ENCODE data around the gene SLC10A1.

The SLC10A1 gene

GRCh38 chr14:69771136-69771535 lies 25.9 kb downstream of the SLC10A1 start:
- H3K4me3 ChIP-seq (ENCODE audit: low read depth, low read length), result peak overlapping the region; percentile 99
- TF ChIP-seq CTCF (IDR thresholded peaks at IDR 0.05; ENCODE audit: low read depth, low read length), result no peak
- TF ChIP-seq MYC (IDR thresholded peaks at IDR 0.05; ENCODE audit: low read depth, low read length), result no peak
- TF ChIP-seq POLR2A (IDR thresholded peaks at IDR 0.05; ENCODE audit: extremely low read depth, insufficient read length), result no peak
- no peak for TF ChIP-seq MAX (IDR thresholded peaks at IDR 0.05; ENCODE audit: low read depth, low read length)
- DNase-seq (ENCODE audit: low read depth), result no peak

- peak overlapping the region; percentile 99 for H3K4me3 ChIP-seq (ENCODE audit: low read depth, low read length)
- TF ChIP-seq POLR2A (IDR thresholded peaks at IDR 0.05; ENCODE audit: extremely low read depth, insufficient read length), result no peak
- TF ChIP-seq MAX (IDR thresholded peaks at IDR 0.05; ENCODE audit: low read depth, low read length), result no peak
- no peak for TF ChIP-seq CTCF (IDR thresholded peaks at IDR 0.05; ENCODE audit: low read depth, low read length)
- TF ChIP-seq MYC (IDR thresholded peaks at IDR 0.05; ENCODE audit: low read depth, low read length), result no peak
- DNase-seq (ENCODE audit: low read depth), result no peak
Measured at GRCh38 chr14:69770559-69770958, 26.5 kb downstream of the SLC10A1 start.

DNA sequence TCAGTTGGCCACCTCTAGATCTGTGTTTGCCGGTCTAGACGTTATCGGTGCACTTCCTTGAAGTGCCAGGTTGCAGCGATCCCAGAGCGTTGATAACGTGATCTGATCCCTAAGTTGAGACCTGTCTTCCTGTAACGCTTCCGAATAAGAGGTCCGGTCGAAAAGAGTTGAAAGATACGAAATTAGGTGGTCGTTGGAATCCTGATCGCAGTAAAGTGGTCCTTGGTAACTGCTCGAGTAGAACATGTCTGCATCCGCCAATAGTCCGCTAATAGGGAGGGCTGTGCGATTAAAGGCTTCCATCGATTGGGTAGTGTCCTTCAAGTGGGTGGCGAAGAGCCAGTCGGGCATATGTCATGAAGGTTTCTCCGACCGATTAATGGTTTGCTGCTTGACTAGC lies 27.4 kb downstream of the SLC10A1 start:
- peak overlapping the region; percentile 99 for H3K4me3 ChIP-seq (ENCODE audit: low read depth, low read length)
- no peak for TF ChIP-seq MAX (IDR thresholded peaks at IDR 0.05; ENCODE audit: low read depth, low read length)
- no peak for TF ChIP-seq CTCF (IDR thresholded peaks at IDR 0.05; ENCODE audit: low read depth, low read length)
- TF ChIP-seq MYC (IDR thresholded peaks at IDR 0.05; ENCODE audit: low read depth, low read length), result no peak
- TF ChIP-seq POLR2A (IDR thresholded peaks at IDR 0.05; ENCODE audit: extremely low read depth, insufficient read length), result no peak
- no peak for DNase-seq (ENCODE audit: low read depth)

DNA sequence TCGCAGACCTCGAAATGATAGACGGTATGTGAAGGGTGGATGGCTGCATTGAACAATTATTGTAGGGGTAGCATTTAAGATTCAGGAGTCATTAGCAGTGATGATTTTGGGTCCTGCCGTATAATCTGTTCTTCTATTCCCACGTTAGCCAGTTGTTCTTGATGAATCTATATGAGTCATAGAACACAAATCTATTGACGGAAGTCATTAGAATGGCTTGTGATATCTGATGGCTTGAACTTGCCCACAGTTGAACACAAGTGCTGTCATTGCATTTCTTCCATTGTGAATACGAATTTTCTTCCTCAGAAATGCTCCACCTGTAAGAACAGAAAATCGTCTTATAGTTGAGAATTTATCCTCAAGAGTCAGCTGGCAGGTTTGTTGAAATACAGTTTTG lies 28.2 kb downstream of the SLC10A1 start:
- no peak for DNase-seq (ENCODE audit: low read depth)
- TF ChIP-seq MAX (IDR thresholded peaks at IDR 0.05; ENCODE audit: low read depth, low read length) (no peak), MYC (IDR thresholded peaks at IDR 0.05; ENCODE audit: low read depth, low read length) (no peak), CTCF (IDR thresholded peaks at IDR 0.05; ENCODE audit: low read depth, low read length) (no peak)
- peak overlapping the region; percentile 99 for H3K4me3 ChIP-seq (ENCODE audit: low read depth, low read length)

- H3K4me3 ChIP-seq (ENCODE audit: low read depth, low read length), result peak overlapping the region; percentile 99
- TF ChIP-seq CTCF (IDR thresholded peaks at IDR 0.05; ENCODE audit: low read depth, low read length), result no peak
- TF ChIP-seq MAX (IDR thresholded peaks at IDR 0.05; ENCODE audit: low read depth, low read length), result no peak
- peak; percentile 50 for TF ChIP-seq POLR2A (IDR thresholded peaks at IDR 0.05; ENCODE audit: extremely low read depth, insufficient read length)
- TF ChIP-seq MYC (IDR thresholded peaks at IDR 0.05; ENCODE audit: low read depth, low read length), result peak; percentile 65
- DNase-seq (ENCODE audit: low read depth), result peak; percentile 92
Measured at GRCh38 chr14:69767369-69767999, 29.6 kb downstream of the SLC10A1 start.
